K562 treated with DMSO at 1 percent for 24 hours (cell line): Measurements from ENCODE around the gene TEAD2. TPM values are rescaled to one million over a fixed set of nuclear protein-coding genes. Genes with fewer than 3 reads are reported as not detected.

Source experiments
- total RNA-seq: library from RNA; unstranded; fragments of 300-600 nt; gene quantifications from 2 replicates; pipeline ENCODE4 v1.2.3, GENCODE V29; 2022; ENCODE audit warnings: low read depth; ENCODE audit not compliant: insufficient read depth

The TEAD2 gene
- total RNA-seq: 14.9 and 17.3 TPM in 2 replicates

DNA sequence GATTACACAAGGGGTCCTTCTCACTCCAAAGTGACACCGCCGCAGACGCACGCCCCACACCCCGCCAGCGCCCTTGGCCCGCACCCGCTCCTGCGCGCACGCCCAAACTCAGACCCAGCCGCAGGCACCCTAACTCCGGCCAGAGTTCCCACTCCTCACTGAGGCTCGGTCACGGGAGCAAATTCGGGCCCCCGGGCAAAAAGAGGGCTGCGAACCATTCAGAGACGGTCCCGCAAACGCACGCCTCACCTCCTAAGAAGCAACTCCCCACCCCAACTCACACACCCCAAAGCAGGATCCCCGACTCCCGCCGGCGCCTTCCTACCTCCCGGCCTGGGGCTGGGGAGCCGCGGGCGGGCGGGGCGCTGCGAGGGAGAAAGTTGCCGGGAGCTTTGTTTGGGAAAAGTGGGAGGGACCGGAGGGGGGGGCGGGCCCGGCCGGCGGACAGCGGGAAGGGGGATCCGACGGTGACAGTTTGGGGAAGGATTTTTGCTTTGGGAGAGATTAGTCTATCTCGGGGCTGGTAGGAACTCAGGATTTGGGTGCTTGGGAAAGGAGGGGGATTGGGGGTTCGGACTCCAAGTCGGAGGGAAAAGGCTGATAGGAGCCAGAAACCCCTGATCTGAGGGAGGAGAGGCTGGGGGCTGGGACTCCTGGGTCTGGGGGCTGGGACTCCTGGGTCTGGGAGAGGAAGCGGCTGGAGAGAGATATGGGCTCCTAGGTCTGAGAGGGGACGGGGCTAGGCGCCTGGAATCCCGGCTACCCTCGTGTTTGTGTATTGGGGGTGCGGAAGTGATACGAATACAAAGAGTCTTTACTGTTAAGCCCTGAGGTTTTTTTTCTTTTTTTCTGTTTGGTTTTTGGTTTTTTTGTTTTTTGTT is at the start of gene TEAD2:
TEAD2 (minus strand) TSS at position 369 of the 881 bp plus-strand sequence. CDS start 2,341 bp downstream, outside the sequence.

DNA sequence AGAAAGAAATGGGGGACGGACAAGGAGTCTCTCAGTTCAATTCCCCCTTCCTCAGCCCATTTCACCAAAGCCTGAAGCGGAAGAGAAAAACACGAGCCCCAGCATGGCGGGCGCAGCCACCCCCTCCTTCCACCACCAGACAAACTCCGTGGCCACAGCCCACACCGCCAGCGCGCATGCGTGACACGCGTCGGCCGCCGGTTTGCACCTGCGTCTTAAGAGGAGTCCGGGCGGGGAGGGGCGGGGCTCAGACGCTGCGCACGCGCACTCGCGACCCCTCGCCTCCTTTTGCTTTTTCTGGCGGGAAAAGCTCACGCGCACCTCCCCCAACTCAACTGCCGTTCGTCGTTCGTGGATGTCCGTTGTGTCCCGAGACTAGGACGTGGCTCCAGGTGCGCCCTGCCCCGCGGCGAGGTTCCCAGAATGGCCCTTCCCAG is 25.7 kb upstream of the TEAD2 start, which contains the start of gene KASH5:
KASH5 (plus strand) TSS at position 314 of the 437 bp plus-strand sequence. CDS start 2,635 bp downstream, outside the sequence.

DNA sequence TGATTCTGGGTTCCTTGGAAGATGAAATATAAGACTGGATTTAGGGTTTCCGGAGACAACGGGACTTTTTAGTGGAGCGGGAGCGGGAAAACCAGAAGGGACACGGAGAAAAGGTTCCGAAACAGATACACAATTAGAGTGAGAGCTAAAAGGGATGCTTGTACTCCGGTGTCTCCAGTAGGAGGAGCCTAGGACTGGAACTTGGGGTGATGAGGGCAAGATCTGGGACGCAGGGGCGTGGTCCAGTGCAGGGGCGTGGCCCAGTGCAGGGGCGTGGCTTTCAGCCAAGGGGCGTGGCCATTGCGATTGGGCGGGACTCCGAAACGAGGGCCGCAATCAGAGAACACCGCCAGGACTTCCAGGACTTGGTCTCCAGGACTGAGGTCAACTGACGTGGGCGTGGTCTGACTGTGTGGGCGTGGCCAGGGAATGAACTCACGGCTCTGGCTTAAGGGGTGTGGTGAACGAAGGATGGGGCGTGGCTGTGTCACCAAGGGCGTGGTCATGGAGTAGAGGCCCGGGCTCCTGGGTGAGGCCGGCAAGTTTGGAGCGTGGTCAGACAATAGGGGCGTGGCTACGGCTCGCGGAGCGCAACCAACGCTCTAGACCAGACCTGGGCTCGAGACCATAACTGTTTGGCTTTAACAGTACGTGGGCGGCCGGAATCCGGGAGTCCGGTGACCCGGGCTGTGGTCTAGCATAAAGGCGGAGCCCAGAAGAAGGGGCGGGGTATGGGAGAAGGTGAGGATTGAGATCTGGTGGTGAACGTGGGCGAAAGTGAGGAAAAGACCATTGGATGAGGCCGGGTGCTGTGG is 1.3 kb upstream of the TEAD2 start, which contains the start of gene DKKL1:
DKKL1 (plus strand) TSS at position 610 of the 815 bp plus-strand sequence; CDS start at position 732, 122 bp downstream.

DNA sequence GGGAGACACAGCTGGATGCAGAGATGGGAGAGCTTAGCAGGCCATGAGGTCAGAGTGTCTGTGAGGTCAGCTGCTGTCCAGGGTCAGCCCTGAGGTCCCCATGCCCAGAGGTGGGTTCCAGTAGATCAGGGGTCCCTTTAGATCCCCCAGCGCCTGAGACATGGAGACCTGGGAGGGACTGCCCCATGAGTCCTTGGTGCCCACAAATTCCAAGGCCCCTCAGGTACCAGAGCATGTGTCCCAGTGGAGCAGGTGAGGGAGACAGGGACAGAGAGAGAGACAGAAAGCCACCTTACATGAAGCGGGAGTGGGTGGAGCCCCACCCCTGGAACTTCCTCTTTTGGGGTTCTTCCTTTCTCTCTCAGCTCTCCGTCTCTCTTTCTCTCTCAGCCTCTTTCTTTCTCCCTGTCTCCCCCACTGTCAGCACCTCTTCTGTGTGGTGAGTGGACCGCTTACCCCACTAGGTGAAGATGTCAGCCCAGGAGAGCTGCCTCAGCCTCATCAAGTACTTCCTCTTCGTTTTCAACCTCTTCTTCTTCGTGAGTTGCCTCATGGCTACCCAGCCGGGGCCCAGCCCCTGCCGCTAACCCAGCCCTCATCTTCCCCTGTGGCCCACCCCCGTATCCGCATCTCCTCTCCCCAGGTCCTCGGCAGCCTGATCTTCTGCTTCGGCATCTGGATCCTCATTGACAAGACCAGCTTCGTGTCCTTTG is 27.0 kb downstream of the TEAD2 start, which contains the start of gene CD37:
CD37 (plus strand) TSS at position 336 of the 713 bp plus-strand sequence; CDS start at position 471, 135 bp downstream.

DNA sequence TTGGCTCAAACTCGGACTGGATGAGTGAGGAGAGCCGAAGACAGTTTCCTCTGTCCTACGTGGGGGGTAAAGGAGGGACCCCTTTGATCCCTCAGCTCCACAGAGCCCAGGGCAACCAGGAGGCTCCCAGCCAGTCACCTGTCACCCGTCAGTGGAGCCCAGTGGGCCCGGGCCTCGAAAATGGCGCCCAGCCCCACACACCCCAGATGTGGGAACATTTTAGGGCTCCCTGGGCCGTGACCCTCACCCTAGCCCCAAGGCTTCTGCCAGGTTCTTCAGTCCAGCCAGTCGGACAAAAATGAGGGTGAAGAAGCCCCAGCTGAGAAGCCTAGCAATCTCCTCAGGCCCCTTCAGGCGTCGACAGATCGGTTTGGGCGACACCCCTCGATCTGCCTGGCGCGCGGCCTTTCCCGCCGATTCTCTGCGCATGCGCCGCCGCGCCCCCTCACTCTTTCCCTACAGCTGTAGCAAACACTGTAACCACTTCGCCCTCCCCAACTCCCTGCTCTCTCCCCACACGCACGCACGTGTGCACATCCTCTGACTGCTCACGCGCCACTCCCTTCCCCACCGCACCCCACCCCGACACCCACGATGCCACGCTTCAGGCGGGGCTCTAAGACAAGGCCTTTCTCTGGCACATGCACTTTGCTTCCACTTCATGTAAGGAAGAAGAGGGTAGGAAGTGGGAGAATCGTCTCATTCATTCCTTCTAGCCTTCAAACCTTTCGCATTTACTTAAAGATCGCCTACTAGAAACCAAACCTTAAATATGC is 37.2 kb downstream of the TEAD2 start, which contains the start of gene SLC6A16:
SLC6A16 (minus strand) TSS at position 391 of the 776 bp plus-strand sequence. CDS start 13,844 bp downstream, outside the sequence.

Other genes starting within 250 kb of the TEAD2 start
- gene LIN7B, start 248.0 kb downstream of the TEAD2 start, total RNA-seq: 16.2 and 19.1 TPM in 2 replicates
- gene C19orf73, start 243.3 kb downstream of the TEAD2 start, total RNA-seq: 1.3 and 2.4 TPM in 2 replicates
- 14.2 and 15.9 TPM in 2 replicates for gene PPFIA3, start 242.9 kb downstream of the TEAD2 start, total RNA-seq
- 9.9 and 12.2 TPM in 2 replicates for gene HRC, start 207.0 kb downstream of the TEAD2 start, total RNA-seq
- 20.5 and 23.4 TPM in 2 replicates for gene TRPM4, start 204.6 kb downstream of the TEAD2 start, total RNA-seq
- gene SLC6A16, start 37.2 kb downstream of the TEAD2 start, total RNA-seq: 0.61 and 0.95 TPM in 2 replicates
- gene CD37, start 27.0 kb downstream of the TEAD2 start, total RNA-seq: 30.7 and 44.8 TPM in 2 replicates
- 1.6 and 2.1 TPM in 2 replicates for gene DKKL1, start 1.5 kb upstream of the TEAD2 start, total RNA-seq
- gene KASH5, start 25.8 kb upstream of the TEAD2 start, total RNA-seq: 0.87 and 3.0 TPM in 2 replicates
- not detected in 2 replicates for gene PTH2, start 61.0 kb upstream of the TEAD2 start, total RNA-seq
- gene GFY, start 63.0 kb upstream of the TEAD2 start, total RNA-seq: 0.27 and 0.44 TPM in 2 replicates
- 13.7 and 13.9 TPM in 2 replicates for gene SLC17A7, start 79.1 kb upstream of the TEAD2 start, total RNA-seq
- gene PIH1D1, start 89.4 kb upstream of the TEAD2 start, total RNA-seq: 161 and 190 TPM in 2 replicates
- 39.6 and 44.0 TPM in 2 replicates for gene ALDH16A1, start 90.8 kb upstream of the TEAD2 start, total RNA-seq
- 14.1 and 27.0 TPM in 2 replicates for gene FLT3LG, start 111.8 kb upstream of the TEAD2 start, total RNA-seq
- 8,520 and 8,538 TPM in 2 replicates for gene RPL13A, start 125.2 kb upstream of the TEAD2 start, total RNA-seq
- 6,778 and 6,779 TPM in 2 replicates for gene RPS11, start 134.0 kb upstream of the TEAD2 start, total RNA-seq
- gene FCGRT, start 150.2 kb upstream of the TEAD2 start, total RNA-seq: 9.5 and 12.6 TPM in 2 replicates
- gene RCN3, start 165.6 kb upstream of the TEAD2 start, total RNA-seq: 7.0 and 7.2 TPM in 2 replicates
- 389 and 390 TPM in 2 replicates for gene NOSIP, start 218.1 kb upstream of the TEAD2 start, total RNA-seq
- 0.47 and 0.51 TPM in 2 replicates for gene PRRG2, start 218.9 kb upstream of the TEAD2 start, total RNA-seq
- 18.3 and 18.5 TPM in 2 replicates for gene PRR12, start 228.8 kb upstream of the TEAD2 start, total RNA-seq